ENCODE results near the gene CCDC121. TPM values are rescaled to one million over a fixed set of nuclear protein-coding genes. Genes with fewer than 3 reads are reported as not detected.
A peak's percentile ranks its signal among the peaks of the same experiment; 100 is the strongest.

Gene CCDC121
- total RNA-seq, 1 donor from 2014 or later: 1.6 TPM

GRCh38 chr2:27582695-27583389 lies 46.0 kb downstream of the CCDC121 start, which contains the start of gene ZNF512:
ZNF512 (plus strand) TSS chr2:27583042; CDS start chr2:27583113, 71 bp downstream.
- peak within 1 kb of the TSS; percentile 88 for H3K27ac Mint-ChIP-seq (ENCODE audit: unreplicated experiment)
- TF ChIP-seq, protein P1, sequence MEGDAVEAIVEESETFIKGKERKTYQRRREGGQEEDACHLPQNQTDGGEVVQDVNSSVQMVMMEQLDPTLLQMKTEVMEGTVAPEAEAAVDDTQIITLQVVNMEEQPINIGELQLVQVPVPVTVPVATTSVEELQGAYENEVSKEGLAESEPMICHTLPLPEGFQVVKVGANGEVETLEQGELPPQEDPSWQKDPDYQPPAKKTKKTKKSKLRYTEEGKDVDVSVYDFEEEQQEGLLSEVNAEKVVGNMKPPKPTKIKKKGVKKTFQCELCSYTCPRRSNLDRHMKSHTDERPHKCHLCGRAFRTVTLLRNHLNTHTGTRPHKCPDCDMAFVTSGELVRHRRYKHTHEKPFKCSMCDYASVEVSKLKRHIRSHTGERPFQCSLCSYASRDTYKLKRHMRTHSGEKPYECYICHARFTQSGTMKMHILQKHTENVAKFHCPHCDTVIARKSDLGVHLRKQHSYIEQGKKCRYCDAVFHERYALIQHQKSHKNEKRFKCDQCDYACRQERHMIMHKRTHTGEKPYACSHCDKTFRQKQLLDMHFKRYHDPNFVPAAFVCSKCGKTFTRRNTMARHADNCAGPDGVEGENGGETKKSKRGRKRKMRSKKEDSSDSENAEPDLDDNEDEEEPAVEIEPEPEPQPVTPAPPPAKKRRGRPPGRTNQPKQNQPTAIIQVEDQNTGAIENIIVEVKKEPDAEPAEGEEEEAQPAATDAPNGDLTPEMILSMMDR (IDR thresholded peaks at IDR 0.05; ENCODE audit: insufficient read depth, low read depth, low read length): peak; percentile 8
- TF ChIP-seq EZH2 (IDR thresholded peaks at IDR 0.05; ENCODE audit: insufficient read depth, low read length): no peak
- H3K27me3 Mint-ChIP-seq (ENCODE audit: low read depth, unreplicated experiment): peaks cover 3% of the 10 kb centered on the region
- no peaks in the 10 kb centered on the region for H3K27me3 ChIP-seq (ENCODE audit: insufficient read depth, low read length)
- H3K79me2 ChIP-seq (ENCODE audit: insufficient read depth, low read length): peaks cover 50% of the 10 kb centered on the region
- peak within 1 kb of the TSS; percentile 66 for H3K27ac ChIP-seq (ENCODE audit: low read depth, low read length)
- FAIRE-seq: no peak
- H3K9ac ChIP-seq (ENCODE audit: low read length): peak within 1 kb of the TSS; percentile 90
- H3K4me2 ChIP-seq (ENCODE audit: low read length): peak within 1 kb of the TSS; percentile 97
- DNase-seq (ENCODE audit: low read depth): peak; percentile 87
- H3K4me1 Mint-ChIP-seq (ENCODE audit: low read depth, unreplicated experiment): peaks cover 12% of the 10 kb centered on the region
- peak within 1 kb of the TSS; percentile 85 for H3K4me3 ChIP-seq (ENCODE audit: insufficient read depth, low read depth, low read length)
- H3K9me3 Mint-ChIP-seq (ENCODE audit: unreplicated experiment): peaks cover 31% of the 10 kb centered on the region
- peak within 1 kb of the TSS; percentile 85 for H2AFZ ChIP-seq (ENCODE audit: low read depth, low read length)
- H3K9me3 ChIP-seq (ENCODE audit: insufficient read depth, low read depth, low read length): no peaks in the 10 kb centered on the region
- H4K20me1 ChIP-seq (ENCODE audit: insufficient read depth, low read length): peaks cover 35% of the 10 kb centered on the region
- peaks cover 16% of the 10 kb centered on the region for H3K4me1 ChIP-seq (ENCODE audit: insufficient read depth, low read length)
- H3K36me3 Mint-ChIP-seq (ENCODE audit: low read depth, unreplicated experiment): peaks cover 7% of the 10 kb centered on the region
- no peaks in the 10 kb centered on the region for H3K36me3 ChIP-seq (ENCODE audit: insufficient read depth, low read length)
- H3K4me3 Mint-ChIP-seq (ENCODE audit: unreplicated experiment): peak within 1 kb of the TSS; percentile 95

DNA sequence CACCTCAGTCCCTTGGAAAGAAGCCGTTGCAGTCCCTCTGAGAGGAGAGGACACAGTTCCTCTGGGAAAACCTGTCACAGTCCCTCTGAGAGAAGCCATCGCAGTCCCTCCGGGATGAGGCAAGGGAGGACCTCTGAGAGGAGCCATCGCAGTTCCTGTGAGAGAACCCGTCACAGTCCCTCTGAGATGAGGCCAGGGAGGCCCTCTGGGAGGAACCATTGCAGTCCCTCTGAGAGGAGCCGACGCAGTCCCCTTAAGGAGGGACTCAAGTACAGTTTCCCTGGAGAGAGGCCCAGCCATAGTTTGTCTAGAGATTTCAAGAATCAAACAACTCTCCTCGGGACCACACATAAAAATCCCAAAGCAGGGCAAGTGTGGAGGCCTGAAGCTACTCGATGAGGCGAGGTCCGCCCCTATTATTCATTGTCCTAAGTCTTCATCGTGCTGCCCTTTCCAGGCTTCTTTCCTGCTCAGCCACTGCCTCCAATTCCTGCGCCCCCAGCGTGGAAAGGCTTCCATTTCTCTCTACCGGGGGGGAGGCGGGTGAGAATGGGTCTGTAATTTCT lies 46.6 kb downstream of the CCDC121 start:
- H3K4me1 Mint-ChIP-seq (ENCODE audit: low read depth, unreplicated experiment): peaks cover 12% of the 10 kb centered on the region
- peak overlapping the region; percentile 88 for H3K27ac Mint-ChIP-seq (ENCODE audit: unreplicated experiment)
- no peak for DNase-seq (ENCODE audit: low read depth)
- H3K9ac ChIP-seq (ENCODE audit: low read length): peak overlapping the region; percentile 44
- H3K36me3 Mint-ChIP-seq (ENCODE audit: low read depth, unreplicated experiment): peaks cover 13% of the 10 kb centered on the region
- peak overlapping the region; percentile 97 for H3K4me2 ChIP-seq (ENCODE audit: low read length)
- H3K4me3 ChIP-seq (ENCODE audit: insufficient read depth, low read depth, low read length): peak overlapping the region; percentile 85
- peak overlapping the region; percentile 85 for H2AFZ ChIP-seq (ENCODE audit: low read depth, low read length)
- no peak for FAIRE-seq
- TF ChIP-seq, protein P1 (IDR thresholded peaks at IDR 0.05; ENCODE audit: insufficient read depth, low read depth, low read length): no peak
- TF ChIP-seq EZH2 (IDR thresholded peaks at IDR 0.05; ENCODE audit: insufficient read depth, low read length): no peak
- no peaks in the 10 kb centered on the region for H3K27me3 ChIP-seq (ENCODE audit: insufficient read depth, low read length)
- H3K4me1 ChIP-seq (ENCODE audit: insufficient read depth, low read length): peaks cover 15% of the 10 kb centered on the region
- H3K27ac ChIP-seq (ENCODE audit: low read depth, low read length): peak overlapping the region; percentile 15
- H3K9me3 Mint-ChIP-seq (ENCODE audit: unreplicated experiment): peaks cover 38% of the 10 kb centered on the region
- no peaks in the 10 kb centered on the region for H3K36me3 ChIP-seq (ENCODE audit: insufficient read depth, low read length)
- H3K79me2 ChIP-seq (ENCODE audit: insufficient read depth, low read length): peaks cover 44% of the 10 kb centered on the region
- peaks cover 29% of the 10 kb centered on the region for H4K20me1 ChIP-seq (ENCODE audit: insufficient read depth, low read length)
- H3K4me3 Mint-ChIP-seq (ENCODE audit: unreplicated experiment): peak overlapping the region; percentile 95
- H3K9me3 ChIP-seq (ENCODE audit: insufficient read depth, low read depth, low read length): peaks cover 3% of the 10 kb centered on the region
- H3K27me3 Mint-ChIP-seq (ENCODE audit: low read depth, unreplicated experiment): peaks cover 8% of the 10 kb centered on the region

All from astrocyte (in vitro differentiated cells and primary cell).